Fibroblast of lung (primary cell): ENCODE data around the gene CNST. TPM values are rescaled to one million over a fixed set of nuclear protein-coding genes. Genes with fewer than 3 reads are reported as not detected.
"Not testable (repeated sequence)": the region's sequence is repeated elsewhere in the genome, so short reads cannot be mapped to it uniquely, and the experiment has no call there.

Source experiments
- DNase-seq, 2 donors: peaks; one replicate each; pipeline versions ENCODE4 v3.0.0 to v3.0.0-alpha.2; 2010; ENCODE audit warnings: low read depth in 2 of 2
- H2AFZ ChIP-seq: 2 replicates; pipeline ENCODE4 v1.5.1; 2012; ENCODE audit warnings: low read length, control low read depth, inconsistent platforms
- H3K27ac ChIP-seq: 2 replicates; pipeline ENCODE4 v1.5.1; 2011; ENCODE audit warnings: low read length, control low read depth; ENCODE audit not compliant: insufficient read depth
- H3K27me3 ChIP-seq: 2 replicates; pipeline ENCODE4 v1.5.1; 2011; ENCODE audit warnings: mild to moderate bottlenecking, low read length; ENCODE audit not compliant: control insufficient read depth, insufficient read depth
- H3K36me3 ChIP-seq: 2 replicates; pipeline ENCODE4 v1.5.1; 2011; ENCODE audit warnings: low read length; ENCODE audit not compliant: control insufficient read depth, insufficient read depth
- H3K4me1 ChIP-seq: 2 replicates; pipeline ENCODE4 v1.5.1; 2011; ENCODE audit warnings: low read length; ENCODE audit not compliant: control insufficient read depth, insufficient read depth; ENCODE audit errors: extremely low read depth
- H3K4me2 ChIP-seq: 2 replicates; pipeline ENCODE4 v1.5.1; 2011; ENCODE audit warnings: low read length, control low read depth; ENCODE audit not compliant: insufficient read depth; ENCODE audit errors: extremely low read depth
- H3K4me3 ChIP-seq, 4 experiments: fragments of 200-600 bp in 1 of 4; sonication (generic) in 1 of 4; replicated peaks in 1 of 4; 2 replicates each; pipeline ENCODE4 v1.5.1; 2011 to 2016; ENCODE audit warnings: low read length in 4 of 4, low read depth in 3 of 4, mild to moderate bottlenecking in 3 of 4, control low read depth in 2 of 4, inconsistent platforms in 1 of 4, mixed read lengths in 1 of 4; ENCODE audit not compliant: insufficient read depth in 1 of 4; ENCODE audit errors: control extremely low read depth in 1 of 4
- H3K79me2 ChIP-seq: 2 replicates; pipeline ENCODE4 v1.5.1; 2012; ENCODE audit warnings: mild to moderate bottlenecking, low read length, inconsistent platforms; ENCODE audit not compliant: control insufficient read depth, insufficient read depth
- H3K9ac ChIP-seq: 2 replicates; pipeline ENCODE4 v1.5.1; 2011; ENCODE audit warnings: mild to moderate bottlenecking, low read length, control low read depth; ENCODE audit not compliant: insufficient read depth
- H3K9me3 ChIP-seq: 2 replicates; pipeline ENCODE4 v1.5.1; 2012; ENCODE audit warnings: low read depth, low read length; ENCODE audit not compliant: control insufficient read depth, insufficient read depth
- H4K20me1 ChIP-seq: 2 replicates; pipeline ENCODE4 v1.5.1; 2011; ENCODE audit warnings: low read length; ENCODE audit not compliant: control insufficient read depth, insufficient read depth; ENCODE audit errors: extremely low read depth
- CTCF ChIP-seq, 2 donors: IDR thresholded peaks in 1 of 2; conservative IDR thresholded peaks in 1 of 2; 1 replicate in 1 of 2; 2 replicates in 1 of 2; pipeline ENCODE4 v1.5.1; 2011 to 2012; ENCODE audit warnings: low read length in 2 of 2, control low read depth in 1 of 2, inconsistent platforms in 1 of 2, low read depth in 1 of 2, mild to moderate bottlenecking in 1 of 2
- EZH2 ChIP-seq: IDR thresholded peaks from 2 replicates; pipeline ENCODE4 v1.5.1; 2012; ENCODE audit warnings: low read length, control low read depth, mild to moderate bottlenecking; ENCODE audit errors: missing control alignments
- polyA plus RNA-seq, 2 donors: library from polyadenylated mRNA; depleted of rRNA in 1 of 2; stranded (reverse) in 1 of 2; unstranded in 1 of 2; fragments of >200 nt; gene quantifications; 2 replicates each; pipeline ENCODE4 v1.2.1, GENCODE V29; 2011 to 2012; ENCODE audit warnings: missing spikeins in 1 of 2
- total RNA-seq: library from RNA; depleted of rRNA; stranded (reverse); fragments of >200 nt; gene quantifications from 2 replicates; pipeline ENCODE4 v1.2.1, GENCODE V29; 2014

The CNST gene
- total and polyA plus RNA-seq, 2 donors (not counting 1 experiment from before 2014, with no cell fraction given) = 26.9 to 33.9 TPM

DNA sequence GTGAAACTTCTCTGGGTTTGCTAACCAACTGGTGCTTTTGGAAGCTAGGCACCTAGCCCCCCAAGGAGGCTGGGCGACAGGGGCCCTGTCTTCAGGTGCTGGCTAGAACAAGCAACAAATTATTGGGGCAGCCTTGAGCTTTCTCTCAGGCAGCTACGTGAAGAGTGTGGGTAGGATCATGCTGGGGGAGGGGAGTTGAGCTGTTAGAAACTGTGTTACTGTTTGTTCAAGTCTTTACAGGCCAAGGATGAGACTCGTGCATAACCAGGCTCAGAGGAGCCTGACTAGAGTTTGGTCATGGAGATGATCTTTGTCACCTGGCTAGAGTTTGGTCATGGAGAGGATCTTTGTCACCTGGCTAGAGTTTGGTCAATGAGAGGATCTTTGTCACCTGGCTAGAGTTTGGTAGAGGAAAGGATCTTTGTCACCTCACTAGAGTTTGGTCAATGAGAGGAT, 145.3 kb downstream of the CNST start:
- Histone ChIP-seq H3K9ac (no peak overlapping the region), H3K27me3 (peaks cover 2% of the 10 kb centered on the region), H3K36me3 (no peaks in the 10 kb centered on the region), H3K4me3 (no peak overlapping the region), H3K79me2 (no peaks in the 10 kb centered on the region), H2AFZ (no peak overlapping the region), H3K4me2 (no peak overlapping the region), H3K4me1 (no peaks in the 10 kb centered on the region), H4K20me1 (no peaks in the 10 kb centered on the region), H3K9me3 (no peaks in the 10 kb centered on the region), H3K27ac (no peak overlapping the region)
- DNase-seq = no peak
- no peak for TF ChIP-seq EZH2
- TF ChIP-seq CTCF (conservative IDR thresholded peaks at IDR 0.05 in 1 of 2, IDR thresholded peaks at IDR 0.05 in 1 of 2; ENCODE audit: low read depth in 1 of 2, low read length in 2 of 2) = no peak

- not testable (repeated sequence) for H3K9me3 ChIP-seq, H3K79me2 ChIP-seq, H3K4me2 ChIP-seq, H3K4me3 ChIP-seq, H3K27me3 ChIP-seq, H3K36me3 ChIP-seq, H3K9ac ChIP-seq, H2AFZ ChIP-seq, H4K20me1 ChIP-seq, H3K4me1 ChIP-seq, DNase-seq, H3K27ac ChIP-seq
These were observed 146.2 kb downstream of the CNST start for GRCh38 chr1:246712428-246712827.

Other genes with a start within 250 kb of the CNST start
- 69.4 and 71.7 TPM in 2 replicates for gene SMYD3, start 59.2 kb upstream of the CNST start, total RNA-seq
- 30.1 and 83.1 TPM in 2 replicates for gene SMYD3, start 59.2 kb upstream of the CNST start, polyA plus RNA-seq
- 14.9 and 15.9 TPM in 2 replicates for gene TFB2M, start 195 bp upstream of the CNST start, total RNA-seq
- 20.1 and 22.3 TPM in 2 replicates for gene TFB2M, start 195 bp upstream of the CNST start, polyA plus RNA-seq
- gene SCCPDH, start 158.0 kb downstream of the CNST start, total RNA-seq = 43.7 and 58.0 TPM in 2 replicates
- 47.6 and 47.8 TPM in 2 replicates for gene SCCPDH, start 158.0 kb downstream of the CNST start, polyA plus RNA-seq